Panc1 (cell line): Measurements from ENCODE around the gene OR2T35. TPM values are rescaled to one million over a fixed set of nuclear protein-coding genes. Genes with fewer than 3 reads are reported as not detected.
"Not testable (repeated sequence)": the region's sequence is repeated elsewhere in the genome, so short reads cannot be mapped to it uniquely, and the experiment has no call there.

Source experiments
- ATAC-seq: fragments of 200-7000 bp; cut with Tn5 transposase; 2 replicates; pipeline ENCODE4 v1.9.1; 2020; ENCODE audit warnings: mild to moderate bottlenecking, moderate library complexity
- BruUV-seq: library from RNA; stranded (reverse); fragments of 400-500 nt; replicated peaks from 2 replicates; lab custom pipeline; 2021; lab: Mats Ljungman, UMichigan
- CTCF ChIA-PET: fragments of 300-600 bp; sonication (Branson Sonifier 250); formaldehyde crosslinking; loops from one replicate; lab custom pipeline; 2022; ENCODE audit warnings: antibody characterized with exemption; lab: Charles Lee
- POLR2A ChIA-PET: fragments of 300-600 bp; sonication (Branson Sonifier 250); formaldehyde crosslinking; loops from one replicate; lab custom pipeline; 2022; ENCODE audit warnings: antibody characterized with exemption; lab: Charles Lee
- DNase-seq: peaks from one replicate; pipeline ENCODE4 v3.0.0-alpha.2; 2010; ENCODE audit warnings: low read depth, low spot score
- H3K27ac ChIP-seq: 2 replicates; pipeline ENCODE4 v1.5.1; 2011; ENCODE audit warnings: mild to moderate bottlenecking, low read length, inconsistent platforms
- H3K27me3 ChIP-seq: fragments of 200-500 bp; sonication (Bioruptor generic); 2 replicates; pipeline ENCODE4 v1.6.0; 2014; ENCODE audit warnings: low read length, inconsistent platforms; ENCODE audit not compliant: control insufficient read depth, insufficient read depth
- H3K36me3 ChIP-seq: fragments of 200-500 bp; sonication (Bioruptor generic); 2 replicates; pipeline ENCODE4 v1.5.1; 2014; ENCODE audit warnings: inconsistent platforms, mild to moderate bottlenecking, low read length, moderate library complexity; ENCODE audit not compliant: control insufficient read depth, insufficient read depth
- H3K4me1 ChIP-seq: 2 replicates; pipeline ENCODE4 v1.5.1; 2011; ENCODE audit warnings: inconsistent platforms, mild to moderate bottlenecking, low read length, moderate library complexity; ENCODE audit not compliant: control insufficient read depth, insufficient read depth
- H3K4me3 ChIP-seq, 2 experiments: 2 replicates each; pipeline ENCODE4 v1.5.1; 2011 to 2012; ENCODE audit warnings: low read depth in 2 of 2, low read length in 2 of 2, mild to moderate bottlenecking in 2 of 2, inconsistent platforms in 1 of 2, moderate library complexity in 1 of 2
- H3K9me3 ChIP-seq: fragments of 200-500 bp; sonication (Bioruptor generic); 2 replicates; pipeline ENCODE4 v1.5.1; 2014; ENCODE audit warnings: low read depth, mild to moderate bottlenecking, inconsistent platforms, low read length, moderate library complexity; ENCODE audit not compliant: control insufficient read depth, insufficient read depth
- POLR2AphosphoS5 ChIP-seq: IDR thresholded peaks from 2 replicates; pipeline ENCODE4 v1.6.1; 2012; ENCODE audit warnings: mild to moderate bottlenecking, low read depth, low read length, moderate library complexity
- SIN3A ChIP-seq: IDR thresholded peaks from 2 replicates; pipeline ENCODE4 v1.6.1; 2012; ENCODE audit warnings: low read depth, mild to moderate bottlenecking, low read length, moderate library complexity, borderline replicate concordance; ENCODE audit not compliant: insufficient read depth
- TCF7L2 ChIP-seq: IDR thresholded peaks from 2 replicates; pipeline ENCODE4 v1.6.1; 2011; ENCODE audit warnings: mild to moderate bottlenecking, low read depth, low read length, inconsistent platforms
- in situ Hi-C: cut with HindIII; loops from 2 replicates; pipeline ENCODE4 v1.10.0; 2016; ENCODE audit warnings: low sequenced_read_pairs, low pct_unique_long_range_greater_than_20kb
- intact Hi-C: fragments of 100-400 bp; cut with micrococcal nuclease; formaldehyde crosslinking; loops from one replicate; pipeline ENCODE4 v1.10.0; 2022; ENCODE audit not compliant: unreplicated experiment
- total RNA-seq: library from RNA; stranded (reverse); gene quantifications from one replicate; pipeline ENCODE4 v1.2.1, GENCODE V29; 2021; ENCODE audit not compliant: unreplicated experiment
- TF ChIP-seq, protein P1 (sequence below), 2 experiments: IDR thresholded peaks; 2 replicates each; pipeline ENCODE4 v1.6.1; 2011 to 2012; ENCODE audit warnings: low read depth in 2 of 2, control low read depth in 1 of 2, low read length in 1 of 2, mild to moderate bottlenecking in 1 of 2, moderate library complexity in 1 of 2; ENCODE audit not compliant: insufficient read depth in 1 of 2
- TF ChIP-seq, protein P2 (sequence below): fragments of 450-650 bp; IDR thresholded peaks from 2 replicates; pipeline ENCODE4 v1.5.1; 2017; ENCODE audit warnings: mild to moderate bottlenecking

The OR2T35 gene
- total RNA-seq, 1 experiment from 2014 or later: not detected

DNA sequence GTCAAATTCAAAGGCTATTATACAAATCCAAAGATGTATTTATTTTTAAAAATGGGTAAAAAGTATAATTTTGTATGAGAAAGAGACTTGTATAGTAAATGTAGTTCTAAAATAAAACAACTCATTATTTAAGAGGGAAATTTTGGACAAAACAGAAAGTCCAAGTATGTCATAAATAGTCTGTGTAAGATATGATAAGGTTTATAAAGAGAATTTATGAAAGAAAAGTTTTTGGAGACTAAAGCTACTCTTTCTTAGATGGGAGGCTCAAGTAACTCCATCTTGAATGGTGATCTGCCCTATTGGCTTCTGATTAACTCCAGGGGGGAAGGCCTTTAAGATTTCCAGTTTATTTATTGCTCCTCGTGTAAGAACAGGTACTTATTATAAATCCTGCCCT lies 24.9 kb upstream of the OR2T35 start:
- ChIA-PET POLR2A (no interaction called here), CTCF (no interaction called here)
- Histone ChIP-seq H3K36me3 (no peaks in the 10 kb centered on the region), H3K4me1 (no peaks in the 10 kb centered on the region), H3K9me3 (peaks cover 3% of the 10 kb centered on the region; the same call in 1 of the 2 replicates), H3K4me3 (no peak overlapping the region), H3K27me3 (no peaks in the 10 kb centered on the region), H3K27ac (no peak overlapping the region)
- intact Hi-C loops: no loop called here
- no peak for DNase-seq
- TF ChIP-seq, protein P1, sequence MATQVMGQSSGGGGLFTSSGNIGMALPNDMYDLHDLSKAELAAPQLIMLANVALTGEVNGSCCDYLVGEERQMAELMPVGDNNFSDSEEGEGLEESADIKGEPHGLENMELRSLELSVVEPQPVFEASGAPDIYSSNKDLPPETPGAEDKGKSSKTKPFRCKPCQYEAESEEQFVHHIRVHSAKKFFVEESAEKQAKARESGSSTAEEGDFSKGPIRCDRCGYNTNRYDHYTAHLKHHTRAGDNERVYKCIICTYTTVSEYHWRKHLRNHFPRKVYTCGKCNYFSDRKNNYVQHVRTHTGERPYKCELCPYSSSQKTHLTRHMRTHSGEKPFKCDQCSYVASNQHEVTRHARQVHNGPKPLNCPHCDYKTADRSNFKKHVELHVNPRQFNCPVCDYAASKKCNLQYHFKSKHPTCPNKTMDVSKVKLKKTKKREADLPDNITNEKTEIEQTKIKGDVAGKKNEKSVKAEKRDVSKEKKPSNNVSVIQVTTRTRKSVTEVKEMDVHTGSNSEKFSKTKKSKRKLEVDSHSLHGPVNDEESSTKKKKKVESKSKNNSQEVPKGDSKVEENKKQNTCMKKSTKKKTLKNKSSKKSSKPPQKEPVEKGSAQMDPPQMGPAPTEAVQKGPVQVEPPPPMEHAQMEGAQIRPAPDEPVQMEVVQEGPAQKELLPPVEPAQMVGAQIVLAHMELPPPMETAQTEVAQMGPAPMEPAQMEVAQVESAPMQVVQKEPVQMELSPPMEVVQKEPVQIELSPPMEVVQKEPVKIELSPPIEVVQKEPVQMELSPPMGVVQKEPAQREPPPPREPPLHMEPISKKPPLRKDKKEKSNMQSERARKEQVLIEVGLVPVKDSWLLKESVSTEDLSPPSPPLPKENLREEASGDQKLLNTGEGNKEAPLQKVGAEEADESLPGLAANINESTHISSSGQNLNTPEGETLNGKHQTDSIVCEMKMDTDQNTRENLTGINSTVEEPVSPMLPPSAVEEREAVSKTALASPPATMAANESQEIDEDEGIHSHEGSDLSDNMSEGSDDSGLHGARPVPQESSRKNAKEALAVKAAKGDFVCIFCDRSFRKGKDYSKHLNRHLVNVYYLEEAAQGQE (IDR thresholded peaks at IDR 0.05; ENCODE audit: insufficient read depth in 1 of 2, low read depth in 2 of 2, low read length in 1 of 2): no peak
- TF ChIP-seq SIN3A: no peak
- TF ChIP-seq POLR2AphosphoS5: no peak
- TF ChIP-seq, protein P2, sequence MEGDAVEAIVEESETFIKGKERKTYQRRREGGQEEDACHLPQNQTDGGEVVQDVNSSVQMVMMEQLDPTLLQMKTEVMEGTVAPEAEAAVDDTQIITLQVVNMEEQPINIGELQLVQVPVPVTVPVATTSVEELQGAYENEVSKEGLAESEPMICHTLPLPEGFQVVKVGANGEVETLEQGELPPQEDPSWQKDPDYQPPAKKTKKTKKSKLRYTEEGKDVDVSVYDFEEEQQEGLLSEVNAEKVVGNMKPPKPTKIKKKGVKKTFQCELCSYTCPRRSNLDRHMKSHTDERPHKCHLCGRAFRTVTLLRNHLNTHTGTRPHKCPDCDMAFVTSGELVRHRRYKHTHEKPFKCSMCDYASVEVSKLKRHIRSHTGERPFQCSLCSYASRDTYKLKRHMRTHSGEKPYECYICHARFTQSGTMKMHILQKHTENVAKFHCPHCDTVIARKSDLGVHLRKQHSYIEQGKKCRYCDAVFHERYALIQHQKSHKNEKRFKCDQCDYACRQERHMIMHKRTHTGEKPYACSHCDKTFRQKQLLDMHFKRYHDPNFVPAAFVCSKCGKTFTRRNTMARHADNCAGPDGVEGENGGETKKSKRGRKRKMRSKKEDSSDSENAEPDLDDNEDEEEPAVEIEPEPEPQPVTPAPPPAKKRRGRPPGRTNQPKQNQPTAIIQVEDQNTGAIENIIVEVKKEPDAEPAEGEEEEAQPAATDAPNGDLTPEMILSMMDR: no peak
- no peak for TF ChIP-seq TCF7L2
- in situ Hi-C loops: no loop called here
- no peak for ATAC-seq
- no TSS peak for BruUV-seq

DNA sequence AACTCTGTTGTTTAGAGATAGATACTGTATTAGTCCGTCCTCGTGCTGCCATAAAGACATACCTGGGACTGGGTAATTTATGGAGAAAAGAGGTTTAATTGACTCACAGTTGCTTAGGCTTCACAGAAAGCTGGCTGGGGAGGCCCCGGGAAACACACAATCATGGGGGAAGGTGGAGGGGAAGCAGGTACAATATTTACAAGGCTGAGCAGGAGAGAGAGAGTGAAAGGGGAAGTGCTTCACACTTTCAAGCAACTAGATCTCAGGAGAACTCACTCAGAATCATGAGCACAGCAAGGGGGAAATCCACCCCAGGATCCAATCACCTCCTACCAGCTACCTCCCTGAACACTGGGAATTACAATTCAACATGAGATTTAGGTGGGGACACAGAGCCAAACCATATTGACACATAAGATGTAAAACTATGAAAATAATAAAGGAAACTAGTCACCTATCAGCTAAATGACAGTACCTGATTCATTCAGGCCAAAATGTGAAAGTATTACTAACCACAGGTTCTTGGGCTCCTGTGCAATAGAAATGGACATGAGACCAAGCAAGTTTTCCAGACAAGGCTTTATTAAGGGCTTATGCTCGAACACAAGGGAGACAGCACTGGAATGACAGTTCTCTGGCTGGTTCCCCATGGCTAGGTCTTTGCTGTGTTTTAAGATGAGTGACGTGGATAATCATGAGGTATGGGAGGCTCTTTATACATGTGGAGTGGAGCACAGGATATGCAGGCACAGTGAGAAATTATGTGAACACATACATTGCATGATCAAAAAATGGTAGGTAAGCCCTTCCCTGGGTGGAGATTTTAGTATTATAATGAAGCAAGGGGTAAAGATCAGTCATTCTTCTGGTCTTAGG lies 18.6 kb upstream of the OR2T35 start:
- intact Hi-C loops, CTCF ChIA-PET, H3K4me3 ChIP-seq, BruUV-seq, H3K4me1 ChIP-seq, POLR2A ChIA-PET, DNase-seq, H3K9me3 ChIP-seq, H3K27ac ChIP-seq, H3K36me3 ChIP-seq, in situ Hi-C loops, H3K27me3 ChIP-seq, ATAC-seq: not testable (repeated sequence)

DNA sequence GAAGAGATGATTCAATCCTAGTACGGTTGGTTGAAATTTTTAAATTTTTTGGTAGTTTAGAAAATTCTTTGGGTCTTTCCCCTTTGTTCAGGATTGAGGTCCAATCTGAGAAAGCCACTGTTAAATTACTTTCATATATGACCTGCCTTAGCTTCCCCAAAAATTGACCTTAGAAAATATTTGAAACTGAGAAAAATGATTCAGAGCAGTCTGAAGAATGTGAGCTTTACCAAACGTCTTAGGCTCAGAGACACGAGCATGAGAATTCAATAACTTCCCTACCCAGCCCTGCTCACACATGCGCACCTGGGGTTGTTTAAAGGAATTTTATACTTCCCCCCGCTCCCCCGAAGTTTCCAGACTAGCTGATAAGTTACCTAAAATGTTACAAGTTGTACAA lies 11.7 kb upstream of the OR2T35 start:
- in situ Hi-C loops: loop anchor here (10.0 kb wide), 1 partner anchor 222 kb away; no protein-coding TSS in a partner anchor
- intact Hi-C loops, DNase-seq, ATAC-seq, POLR2A ChIA-PET, H3K4me1 ChIP-seq, H3K4me3 ChIP-seq, BruUV-seq, H3K27me3 ChIP-seq, H3K27ac ChIP-seq, H3K36me3 ChIP-seq, CTCF ChIA-PET, H3K9me3 ChIP-seq: not testable (repeated sequence)

DNA sequence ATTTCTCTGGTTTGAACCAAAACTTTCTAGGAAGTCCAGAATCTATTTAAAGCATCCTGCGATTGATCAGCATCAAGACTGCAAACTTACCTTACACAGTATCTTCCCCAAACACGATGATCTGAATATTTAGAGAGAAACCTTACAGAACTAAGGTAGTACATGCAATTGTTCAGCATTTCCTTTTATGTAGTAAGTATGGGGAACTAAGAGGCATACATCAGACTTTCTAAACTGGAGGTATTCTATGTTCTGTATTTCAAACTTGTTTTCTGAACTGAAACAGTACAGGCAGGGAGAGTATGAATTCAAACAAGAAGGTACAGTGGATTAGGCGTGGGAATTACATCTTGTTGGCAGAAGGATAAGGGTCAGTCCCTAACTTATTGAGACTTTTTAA lies 10.3 kb upstream of the OR2T35 start, which contains the start of gene OR2T27:
Gene OR2T27 (minus strand): TSS at position 175 of the 400 bp plus-strand sequence. CDS start 4,644 bp downstream, outside the sequence.
- H3K4me3 ChIP-seq, DNase-seq, CTCF ChIA-PET, POLR2A ChIA-PET, H3K27me3 ChIP-seq, ATAC-seq, BruUV-seq, H3K27ac ChIP-seq, intact Hi-C loops, H3K36me3 ChIP-seq, H3K4me1 ChIP-seq, H3K9me3 ChIP-seq: not testable (repeated sequence)
- in situ Hi-C loops: loop anchor here (10.0 kb wide), 1 partner anchor 221 kb away; no protein-coding TSS in a partner anchor

GRCh38 chr1:248648770-248649536 lies 3.9 kb upstream of the OR2T35 start:
- H3K4me3 ChIP-seq, BruUV-seq: not testable (repeated sequence)

More at GRCh38 chr1:248648770-248649536, 3.9 kb upstream of the OR2T35 start:
- intact Hi-C loops, H3K9me3 ChIP-seq, in situ Hi-C loops, H3K27me3 ChIP-seq, H3K4me1 ChIP-seq, POLR2A ChIA-PET, ATAC-seq, H3K27ac ChIP-seq, CTCF ChIA-PET, H3K36me3 ChIP-seq, DNase-seq: not testable (repeated sequence)
